Gastrocnemius medialis (tissue), 4 donors: ENCODE measurements around the gene PF4V1.
"Not testable (repeated sequence)": the region's sequence is repeated elsewhere in the genome, so short reads cannot be mapped to it uniquely, and the experiment has no call there.

ENCODE experiments used
- POLR2A ChIP-seq, 2 donors: fragments of 450-650 bp; IDR thresholded peaks; one replicate each; pipeline ENCODE4 v1.6.1; 2017; ENCODE audit warnings: antibody characterized with exemption in 2 of 2, mild to moderate bottlenecking in 2 of 2, moderate library complexity in 2 of 2
- TF ChIP-seq, protein P1 (sequence below), 5 experiments: fragments of 450-650 bp in 3 of 5; fragments of 200-600 bp in 2 of 5; sonication (generic) in 2 of 5; IDR thresholded peaks in 4 of 5; conservative IDR thresholded peaks in 1 of 5; 1 replicate in 4 of 5; 2 replicates in 1 of 5; pipeline ENCODE4 v1.5.1; 2016 to 2019; ENCODE audit warnings: antibody characterized with exemption in 5 of 5, mild to moderate bottlenecking in 3 of 5, moderate library complexity in 3 of 5

DNA sequence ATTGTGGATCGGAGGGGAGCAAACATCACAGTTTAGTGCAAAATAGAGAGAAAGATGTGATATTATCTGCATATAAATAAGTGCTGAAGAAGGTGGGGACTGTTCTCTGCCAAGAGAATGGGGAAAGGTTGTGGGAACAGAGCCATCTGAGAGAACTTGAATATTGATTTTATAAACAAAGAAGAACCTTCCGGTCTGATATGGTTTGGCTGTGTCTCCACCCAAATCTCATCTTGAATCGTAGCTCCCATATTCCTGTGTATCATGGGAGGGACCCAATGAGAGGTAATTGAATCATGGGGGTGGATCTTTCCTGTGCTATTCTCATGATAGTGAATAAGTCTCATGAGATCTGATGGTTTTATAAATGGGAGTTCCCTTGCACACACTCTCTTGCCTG is 46.2 kb downstream of the PF4V1 start:
- TF ChIP-seq, protein P1, sequence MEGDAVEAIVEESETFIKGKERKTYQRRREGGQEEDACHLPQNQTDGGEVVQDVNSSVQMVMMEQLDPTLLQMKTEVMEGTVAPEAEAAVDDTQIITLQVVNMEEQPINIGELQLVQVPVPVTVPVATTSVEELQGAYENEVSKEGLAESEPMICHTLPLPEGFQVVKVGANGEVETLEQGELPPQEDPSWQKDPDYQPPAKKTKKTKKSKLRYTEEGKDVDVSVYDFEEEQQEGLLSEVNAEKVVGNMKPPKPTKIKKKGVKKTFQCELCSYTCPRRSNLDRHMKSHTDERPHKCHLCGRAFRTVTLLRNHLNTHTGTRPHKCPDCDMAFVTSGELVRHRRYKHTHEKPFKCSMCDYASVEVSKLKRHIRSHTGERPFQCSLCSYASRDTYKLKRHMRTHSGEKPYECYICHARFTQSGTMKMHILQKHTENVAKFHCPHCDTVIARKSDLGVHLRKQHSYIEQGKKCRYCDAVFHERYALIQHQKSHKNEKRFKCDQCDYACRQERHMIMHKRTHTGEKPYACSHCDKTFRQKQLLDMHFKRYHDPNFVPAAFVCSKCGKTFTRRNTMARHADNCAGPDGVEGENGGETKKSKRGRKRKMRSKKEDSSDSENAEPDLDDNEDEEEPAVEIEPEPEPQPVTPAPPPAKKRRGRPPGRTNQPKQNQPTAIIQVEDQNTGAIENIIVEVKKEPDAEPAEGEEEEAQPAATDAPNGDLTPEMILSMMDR (IDR thresholded peaks at IDR 0.05 in 4 of 5, conservative IDR thresholded peaks at IDR 0.05 in 1 of 5) = not testable (repeated sequence)
- TF ChIP-seq POLR2A (IDR thresholded peaks at IDR 0.05) = not testable (repeated sequence)
